Lower lobe of right lung (tissue), 2 donors: ENCODE data around the gene PDE6G. TPM values are rescaled to one million over a fixed set of nuclear protein-coding genes. Genes with fewer than 3 reads are reported as not detected.

ENCODE experiments used
- ATAC-seq, 2 donors: fragments of 200-7000 bp; cut with Tn5 transposase; one replicate each; pipeline ENCODE4 v1.9.1; 2020 to 2022; ENCODE audit warnings: mild to moderate bottlenecking in 2 of 2, moderate library complexity in 2 of 2
- DNase-seq: peaks from one replicate; pipeline ENCODE4 v3.0.0-alpha.2; 2020
- H3K27ac ChIP-seq: fragments of 200-600 bp; one replicate; pipeline ENCODE4 v1.8.0; 2022
- H3K27me3 ChIP-seq: fragments of 200-600 bp; one replicate; pipeline ENCODE4 v1.8.0; 2022; ENCODE audit warnings: low read depth
- H3K36me3 ChIP-seq: fragments of 200-600 bp; one replicate; pipeline ENCODE4 v1.8.0; 2022; ENCODE audit warnings: mild to moderate bottlenecking
- H3K4me1 ChIP-seq: fragments of 200-600 bp; one replicate; pipeline ENCODE4 v1.8.0; 2022
- H3K4me3 ChIP-seq: fragments of 200-600 bp; one replicate; pipeline ENCODE4 v1.8.0; 2022; ENCODE audit warnings: mild to moderate bottlenecking
- H3K9me3 ChIP-seq: fragments of 200-600 bp; one replicate; pipeline ENCODE4 v1.8.0; 2022
- CTCF ChIP-seq: fragments of 200-600 bp; IDR thresholded peaks from one replicate; pipeline ENCODE4 v1.8.0; 2022; ENCODE audit warnings: antibody characterized with exemption, mild to moderate bottlenecking
- intact Hi-C: fragments of 100-400 bp; cut with DNase I; formaldehyde crosslinking; loops from one replicate; pipeline ENCODE4 v1.11.0; 2022
- microRNA-seq: library from miRNA; unstranded; fragments of <30 nt; microRNA quantifications from one replicate; pipeline ENCODE4 v1.2.0, GENCODE V29; 2020; ENCODE audit warnings: borderline number of aligned reads
- total RNA-seq: library from RNA; stranded (reverse); fragmentation: NEBNext Ultra II Directional; extraction: Animal tissue kit (Norgen Biotek cat#: 25700); gene quantifications from one replicate; pipeline ENCODE4 v1.2.1, GENCODE V29; 2021
- donor health status: DM: no; HTN: yes; CAD: no; lungs with severe emphysema.

The PDE6G gene
- total RNA-seq, 1 donor from 2014 or later: 2.0 TPM

- Histone ChIP-seq H3K36me3 (peaks cover 97% of the 10 kb centered on the region), H3K4me1 (peaks cover 16% of the 10 kb centered on the region)
- TF ChIP-seq CTCF: peak; percentile 79
Measured at GRCh38 chr17:81601525-81602120, 54.7 kb downstream of the PDE6G start.

More at GRCh38 chr17:81601525-81602120, 54.7 kb downstream of the PDE6G start:
- Histone ChIP-seq H3K27ac (no peak overlapping the region), H3K4me3 (no peak overlapping the region), H3K9me3 (no peaks in the 10 kb centered on the region), H3K27me3 (no peaks in the 10 kb centered on the region)
- ATAC-seq (peak; percentile 84 to 90), DNase-seq (no peak)
- intact Hi-C loops: no loop called here

Small RNA genes within 50 kb of the gene (microRNA-seq; reads per million reads assigned to microRNA genes)
- gene MIR6786: not detected

Other genes with a start within 250 kb of the PDE6G start
- 1,821 TPM for gene ACTG1, start 143.7 kb downstream of the PDE6G start, total RNA-seq
- 3.3 TPM for gene FSCN2, start 128.2 kb downstream of the PDE6G start, total RNA-seq
- gene FAAP100, start 104.2 kb downstream of the PDE6G start, total RNA-seq: 26.0 TPM
- gene NPLOC4, start 19.4 kb downstream of the PDE6G start, total RNA-seq: 69.6 TPM
- gene TSPAN10, start 19.3 kb downstream of the PDE6G start, total RNA-seq: 1.1 TPM
- 29.7 TPM for gene OXLD1, start 10.1 kb upstream of the PDE6G start, total RNA-seq
- 12.8 TPM for gene CCDC137, start 10.2 kb upstream of the PDE6G start, total RNA-seq
- gene ARL16, start 27.3 kb upstream of the PDE6G start, total RNA-seq: 19.0 TPM
- 92.0 TPM for gene HGS, start 27.5 kb upstream of the PDE6G start, total RNA-seq
- gene MRPL12, start 46.8 kb upstream of the PDE6G start, total RNA-seq: 35.0 TPM
- gene SLC25A10, start 55.7 kb upstream of the PDE6G start, total RNA-seq: 7.3 TPM
- not detected for gene GCGR, start 147.6 kb upstream of the PDE6G start, total RNA-seq
- 69.2 TPM for gene MCRIP1, start 176.7 kb upstream of the PDE6G start, total RNA-seq
- gene PPP1R27, start 178.5 kb upstream of the PDE6G start, total RNA-seq: not detected
- gene P4HB, start 204.0 kb upstream of the PDE6G start, total RNA-seq: 432 TPM
- 331 TPM for gene ARHGDIA, start 214.8 kb upstream of the PDE6G start, total RNA-seq
- gene ALYREF, start 235.0 kb upstream of the PDE6G start, total RNA-seq: 42.7 TPM
- gene ANAPC11, start 235.2 kb upstream of the PDE6G start, total RNA-seq: 81.9 TPM
- 0.71 TPM for gene NPB, start 245.7 kb upstream of the PDE6G start, total RNA-seq